IPS-NIHi11 (cell line): Measurements from ENCODE around the gene DARS1.
"Not testable (repeated sequence)": the region's sequence is repeated elsewhere in the genome, so short reads cannot be mapped to it uniquely, and the experiment has no call there.

Experiments
- DNase-seq: peaks from one replicate; pipeline ENCODE4 v3.0.0; 2012; ENCODE audit warnings: mixed read lengths, low spot score

DARS1 gene

DNA sequence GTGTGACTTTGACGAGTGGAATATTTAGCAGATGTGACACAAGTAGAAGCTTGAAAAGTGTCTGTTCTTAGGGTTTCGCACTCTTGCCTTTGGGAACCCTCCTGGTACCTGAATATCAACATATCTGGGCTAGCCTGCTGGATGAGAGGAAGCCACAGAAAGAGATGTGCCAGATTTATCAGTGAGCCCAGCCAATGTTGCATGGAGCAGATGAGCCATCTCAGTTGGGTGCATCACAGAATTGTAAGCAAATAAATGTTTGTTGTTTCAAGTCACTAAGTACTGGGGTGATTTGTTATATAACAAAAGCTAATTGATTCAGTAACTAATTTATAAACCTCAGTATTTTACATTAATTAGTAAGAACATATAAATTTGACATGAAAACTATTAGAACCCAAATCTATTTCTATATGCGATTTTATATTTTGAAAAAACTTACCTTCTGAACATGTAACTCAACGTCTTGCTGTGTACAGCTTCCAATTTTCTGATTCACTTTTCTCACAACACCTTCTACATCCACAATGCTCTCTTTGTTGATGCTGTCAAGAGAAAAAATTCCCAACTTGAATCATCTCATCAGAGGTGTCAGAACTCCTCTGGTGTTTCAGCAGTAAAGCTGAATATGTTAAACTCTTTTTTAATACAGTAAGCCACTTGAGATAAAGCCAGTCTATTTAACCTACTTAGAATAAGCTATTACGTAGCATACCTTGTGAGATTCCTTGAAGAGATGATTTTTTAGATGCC, 42.3 kb downstream of the DARS1 start:
- no peak for DNase-seq

- DNase-seq: no peak
Measured at GRCh38 chr2:135936524-135936923, 48.9 kb downstream of the DARS1 start.

DNA sequence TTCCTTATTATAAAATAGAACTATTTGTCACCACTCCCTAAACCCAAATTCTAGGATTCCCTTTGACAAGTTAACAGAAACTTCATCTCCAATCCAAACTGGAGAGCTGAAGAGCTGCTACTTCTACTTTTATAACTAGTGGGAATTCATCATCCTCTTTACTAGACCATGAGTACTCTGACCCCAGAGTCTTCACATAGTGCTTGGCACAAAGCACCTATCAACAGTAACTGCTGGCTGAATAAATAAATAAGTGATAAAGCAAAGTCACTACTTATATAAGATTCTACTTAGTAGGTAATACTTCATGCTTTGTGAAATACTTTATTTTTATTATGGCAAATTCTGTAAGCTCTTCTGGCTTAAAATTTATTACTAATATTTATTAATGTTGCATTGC, 49.5 kb downstream of the DARS1 start:
- no peak for DNase-seq

- DNase-seq: no peak
Measured at GRCh38 chr2:135931776-135932443, 53.5 kb downstream of the DARS1 start.

- no peak for DNase-seq
Measured at GRCh38 chr2:135926605-135927004, 58.8 kb downstream of the DARS1 start.

DNA sequence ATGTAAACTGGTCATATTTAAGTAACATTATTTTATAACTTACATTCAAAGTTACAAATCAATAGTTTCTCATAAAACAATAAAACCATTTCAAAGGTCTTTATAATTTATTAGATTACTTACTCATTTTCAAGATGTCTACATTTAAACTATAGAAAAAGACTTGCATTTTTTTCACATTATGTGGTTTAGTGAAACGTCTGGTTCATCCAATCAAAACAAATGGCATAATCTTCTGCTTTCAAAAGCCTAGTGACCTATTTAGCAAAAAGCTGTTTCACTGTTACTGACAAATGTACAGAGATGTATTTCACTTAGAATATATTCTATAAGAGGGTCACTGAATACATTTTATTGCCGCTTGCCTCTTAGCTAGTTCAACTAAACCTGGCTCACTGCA, 59.9 kb downstream of the DARS1 start:
- DNase-seq: no peak

DNA sequence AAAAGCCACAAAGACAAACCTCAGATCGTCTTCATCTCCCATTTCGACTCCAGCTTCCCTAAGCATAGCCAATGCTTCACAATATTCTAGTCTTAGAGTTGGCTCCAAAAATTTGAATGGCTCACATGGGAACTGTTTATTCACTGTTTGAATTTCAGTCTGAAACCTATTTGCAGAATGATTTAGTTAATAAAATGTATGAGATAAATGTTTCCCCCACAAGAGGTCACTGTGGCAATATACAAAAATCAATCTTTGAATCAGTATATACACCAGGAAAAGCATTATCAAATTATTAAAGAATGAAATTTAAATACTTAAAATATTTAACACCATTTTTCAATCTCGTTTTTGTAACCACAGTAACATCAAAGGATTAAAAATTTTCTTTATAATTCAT, 69.2 kb downstream of the DARS1 start:
- no peak for DNase-seq

DNA sequence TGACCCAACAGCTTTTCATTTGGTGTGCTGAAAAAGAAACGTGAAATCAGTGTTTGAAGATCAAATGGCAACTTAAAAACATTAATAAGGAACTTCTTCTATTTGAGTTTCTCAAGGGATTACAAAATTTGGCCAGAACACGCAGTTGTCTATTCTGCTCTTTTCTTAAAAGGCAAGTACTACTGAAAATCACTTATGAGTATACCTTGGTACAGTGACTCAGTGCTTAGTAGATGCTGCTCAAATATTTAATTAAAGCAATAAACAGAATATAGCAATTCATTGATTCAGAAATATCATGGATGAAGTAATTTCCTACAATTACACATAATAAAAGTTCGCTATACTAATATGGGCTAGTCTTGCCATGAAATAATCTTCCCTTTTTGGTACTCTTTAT, 70.9 kb downstream of the DARS1 start:
- no peak for DNase-seq

DNA sequence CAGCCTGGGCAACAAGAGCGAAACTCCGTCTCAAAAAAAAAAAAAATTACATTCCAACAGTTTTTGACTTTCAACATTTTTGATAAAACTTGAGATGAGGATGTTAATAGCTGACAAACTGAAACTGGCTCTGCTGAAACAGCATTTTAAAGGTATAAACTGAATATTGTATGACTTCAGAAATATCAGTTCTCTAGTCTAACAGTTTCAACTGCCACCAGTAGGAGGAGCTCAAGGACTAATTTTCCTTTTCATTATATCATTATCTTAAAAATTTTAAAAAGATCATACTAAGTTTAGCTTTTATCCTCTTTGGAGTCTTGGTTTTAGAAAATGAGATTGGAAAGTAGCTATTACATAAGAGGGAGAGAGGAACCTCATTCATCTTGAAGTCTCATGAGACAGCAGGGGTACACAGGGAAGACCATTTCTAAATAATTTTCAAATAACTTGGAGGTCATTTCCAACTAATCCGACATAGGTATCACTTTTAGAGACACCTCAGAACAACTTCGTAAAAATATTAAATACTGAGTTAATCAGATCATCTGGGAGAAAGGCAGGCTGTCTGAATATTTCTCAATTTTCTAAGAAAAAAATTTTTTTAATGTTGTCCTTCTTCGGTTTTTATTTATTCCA, 71.6 kb downstream of the DARS1 start:
- peak; percentile 35 for DNase-seq

GRCh38 chr2:135909976-135910375, 75.5 kb downstream of the DARS1 start:
- DNase-seq: no peak

- no peak for DNase-seq
Measured at GRCh38 chr2:135905679-135906078, 79.7 kb downstream of the DARS1 start.

- no peak for DNase-seq
Measured at GRCh38 chr2:135904341-135904989, 81.0 kb downstream of the DARS1 start.

- DNase-seq: no peak
Measured at GRCh38 chr2:135903650-135904049, 81.8 kb downstream of the DARS1 start.

GRCh38 chr2:135899567-135899966, 85.9 kb downstream of the DARS1 start:
- DNase-seq: no peak

- DNase-seq: no peak
Measured at GRCh38 chr2:135898234-135898786, 87.1 kb downstream of the DARS1 start.

DNA sequence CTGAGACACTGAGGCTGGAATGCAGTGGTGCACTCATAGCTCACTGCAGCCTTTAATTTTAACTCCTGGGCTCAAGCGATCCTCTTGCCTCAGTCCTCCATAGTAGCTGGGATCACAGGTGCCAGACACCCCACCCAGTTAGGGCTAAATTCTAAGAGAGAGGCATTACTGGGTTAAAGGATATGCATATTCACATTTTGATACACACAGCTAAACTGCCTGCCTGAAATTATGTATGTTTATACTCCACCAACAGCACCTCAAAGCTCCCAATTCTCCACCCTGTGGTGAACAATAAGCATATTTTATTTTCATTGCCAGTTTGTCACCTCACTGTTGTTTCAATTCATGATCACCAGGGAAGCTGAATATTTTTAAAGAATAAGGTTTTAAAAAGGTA, 90.5 kb downstream of the DARS1 start:
- DNase-seq: no peak

GRCh38 chr2:135893374-135893794, 92.0 kb downstream of the DARS1 start:
- DNase-seq: no peak

DNA sequence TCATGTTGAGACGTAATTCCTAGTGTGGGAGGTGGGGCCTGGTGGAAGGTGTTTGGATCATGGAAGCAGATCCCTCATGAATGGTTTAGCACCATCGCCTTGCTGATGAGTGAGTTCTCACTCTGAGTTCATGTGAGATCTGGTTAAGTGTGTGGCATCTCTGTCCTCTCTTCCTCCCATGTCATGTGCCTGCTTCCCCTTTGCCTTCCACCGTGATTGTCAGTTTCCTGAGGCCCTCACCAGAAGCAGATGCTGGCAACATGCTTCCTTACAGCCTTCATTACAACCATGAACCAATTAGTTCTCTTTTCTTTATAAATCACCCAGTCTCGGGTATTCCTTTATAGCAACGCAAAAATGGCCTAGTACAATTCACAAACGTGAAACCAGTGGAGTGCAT, 94.6 kb downstream of the DARS1 start:
- no peak for DNase-seq

DNA sequence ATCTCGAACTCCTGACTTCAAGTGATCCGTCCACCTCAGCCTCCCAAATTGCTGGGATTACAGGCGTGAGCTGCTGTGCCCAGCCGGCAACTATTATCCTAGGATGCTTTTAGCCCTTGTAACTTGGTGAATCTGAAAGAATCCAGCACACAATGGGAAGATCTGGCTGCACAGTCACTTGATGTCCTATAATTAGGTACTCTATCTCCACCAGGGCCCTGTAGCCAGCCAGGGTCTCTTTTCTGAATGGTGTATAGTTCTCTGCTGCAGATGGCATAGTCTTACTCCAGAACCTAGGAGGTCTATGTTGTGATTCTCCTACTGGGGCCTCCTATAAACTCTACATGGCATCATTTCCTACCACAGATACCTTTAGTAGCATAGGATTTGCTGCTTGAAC, 95.3 kb downstream of the DARS1 start:
- no peak for DNase-seq

- DNase-seq: not testable (repeated sequence)
Measured at GRCh38 chr2:135888587-135888986, 96.8 kb downstream of the DARS1 start.

GRCh38 chr2:135885709-135886108, 99.7 kb downstream of the DARS1 start:
- DNase-seq: no peak

- DNase-seq: no peak
Measured at GRCh38 chr2:135882415-135882814, 103.0 kb downstream of the DARS1 start.
